Effector CD4-positive, alpha-beta T cell (primary cell): Measurements from ENCODE around the gene SLC16A2. TPM values are rescaled to one million over a fixed set of nuclear protein-coding genes. Genes with fewer than 3 reads are reported as not detected.

Experiments
- DNase-seq: peaks from one replicate; pipeline ENCODE4 v3.0.0-alpha.2; 2020
- total RNA-seq: gene quantifications from one replicate; lab custom pipeline; 2026; lab: John Stamatoyannopoulos, UW

Gene SLC16A2
- total RNA-seq: not detected

- no peak for DNase-seq
Measured at GRCh38 chrX:74421036-74421739, at the start of gene SLC16A2. Gene SLC16A2 (plus strand): TSS chrX:74421493. CDS start chrX:74421638, 145 bp downstream.

GRCh38 chrX:74372272-74372671 lies 49.0 kb upstream of the SLC16A2 start:
- DNase-seq: no peak

DNA sequence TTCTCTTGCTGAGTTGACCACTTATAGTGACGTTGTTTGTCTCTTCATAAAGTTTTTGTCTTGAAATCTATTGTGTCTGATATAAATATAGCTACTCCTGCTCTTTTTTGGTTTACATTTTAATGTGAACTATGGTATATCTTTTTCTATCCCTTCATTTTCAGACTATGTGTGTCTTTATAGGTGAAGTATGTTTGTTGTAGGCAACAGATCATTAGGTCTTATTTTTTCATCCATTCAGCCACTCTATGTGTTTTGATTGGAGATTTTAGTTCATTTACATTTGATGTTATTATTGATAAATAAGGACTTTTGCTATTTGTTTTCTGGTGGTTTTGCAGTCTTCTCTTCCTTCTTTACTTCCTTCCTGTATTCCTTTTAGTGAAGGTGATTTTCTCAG lies 44.0 kb upstream of the SLC16A2 start:
- no peak for DNase-seq

DNA sequence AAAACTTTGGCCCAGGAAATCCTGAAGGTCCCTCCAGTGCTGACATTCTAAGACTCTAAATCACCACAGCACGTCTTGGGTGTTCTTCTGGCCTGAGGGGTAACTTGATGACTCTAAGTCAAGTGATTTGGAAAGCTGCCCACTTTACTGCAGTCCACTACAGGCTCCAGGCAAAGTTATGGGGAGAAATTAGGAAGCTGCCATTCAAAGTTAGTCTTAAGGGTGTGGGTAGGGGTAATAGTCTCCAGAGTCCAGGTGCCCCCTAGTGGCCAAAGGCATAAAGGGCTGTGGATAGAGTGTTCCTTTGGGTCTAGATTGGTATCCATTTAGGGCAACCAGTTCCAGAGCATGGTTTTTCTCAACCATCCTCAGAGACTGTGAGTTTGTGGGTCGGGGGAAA lies 38.7 kb upstream of the SLC16A2 start:
- peak; percentile 38 for DNase-seq

DNA sequence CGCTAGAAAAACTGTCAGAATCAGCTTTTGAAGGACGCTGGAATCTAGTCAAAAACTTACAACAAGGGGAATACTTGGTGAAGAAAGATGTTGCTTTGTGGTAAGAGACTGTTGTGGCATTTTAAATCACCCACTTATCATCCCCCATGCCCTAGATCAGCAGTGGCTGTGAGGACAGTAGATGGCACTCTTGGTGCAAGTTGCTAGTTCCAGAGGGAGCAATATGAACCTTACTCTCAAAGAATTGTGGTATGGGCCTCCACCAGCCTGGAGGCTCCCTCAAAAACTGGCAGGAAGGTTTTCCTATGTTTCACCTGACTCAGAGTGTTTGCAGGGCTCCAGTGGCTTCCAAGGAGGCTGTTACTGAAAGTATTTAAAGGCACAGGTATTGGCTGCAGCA lies 37.7 kb upstream of the SLC16A2 start:
- DNase-seq: no peak

GRCh38 chrX:74389016-74389722 lies 32.1 kb upstream of the SLC16A2 start:
- no peak for DNase-seq

GRCh38 chrX:74395556-74395955 lies 25.7 kb upstream of the SLC16A2 start:
- DNase-seq: no peak

DNA sequence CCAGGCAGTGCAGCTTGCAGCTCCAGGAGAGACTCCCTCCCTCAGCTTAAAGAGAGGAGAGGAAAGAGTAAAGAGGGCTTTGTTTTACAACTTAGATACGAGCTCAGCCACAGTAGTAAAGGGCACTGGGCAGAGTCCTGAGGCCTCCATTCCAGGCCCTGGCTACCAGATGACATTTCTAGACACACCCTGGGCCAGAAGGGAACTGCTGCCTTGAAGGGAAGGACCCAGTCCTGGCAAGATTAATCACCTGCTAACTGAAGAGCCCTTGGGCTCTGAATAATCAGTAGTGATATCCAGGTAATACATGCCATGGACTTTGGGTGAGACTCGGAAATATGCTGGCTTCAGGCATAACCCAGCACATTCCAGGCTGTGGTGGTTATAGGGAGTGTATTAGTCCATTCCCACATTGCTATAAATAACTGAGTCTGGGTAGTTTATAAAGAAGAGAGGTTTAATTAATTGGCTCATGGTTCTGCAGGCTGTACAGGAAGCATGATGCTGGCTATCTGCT lies 15.3 kb upstream of the SLC16A2 start:
- DNase-seq: no peak

GRCh38 chrX:74408304-74408703 lies 13.0 kb upstream of the SLC16A2 start:
- DNase-seq: no peak

DNA sequence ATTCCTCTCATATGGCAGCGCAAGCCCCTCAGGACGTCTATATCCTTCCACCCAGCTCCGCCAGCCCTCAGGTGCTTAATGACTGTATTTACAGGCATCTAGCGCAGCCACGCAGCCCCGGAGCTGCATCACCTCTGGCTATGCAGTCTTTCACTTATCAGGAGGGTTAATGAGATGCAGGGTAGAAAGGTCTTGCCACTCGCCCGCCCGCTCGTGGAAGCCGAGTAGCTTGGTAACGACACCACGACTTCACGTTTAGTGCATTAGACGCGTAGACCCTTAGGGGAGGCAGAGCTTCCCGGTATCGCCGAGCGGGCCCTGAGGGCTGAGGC lies 1.5 kb upstream of the SLC16A2 start:
- DNase-seq: no peak

GRCh38 chrX:74420196-74421035 lies 877 bp upstream of the SLC16A2 start:
- no peak for DNase-seq

- DNase-seq: no peak
Measured at GRCh38 chrX:74421740-74422352, 553 bp downstream of the SLC16A2 start.

DNA sequence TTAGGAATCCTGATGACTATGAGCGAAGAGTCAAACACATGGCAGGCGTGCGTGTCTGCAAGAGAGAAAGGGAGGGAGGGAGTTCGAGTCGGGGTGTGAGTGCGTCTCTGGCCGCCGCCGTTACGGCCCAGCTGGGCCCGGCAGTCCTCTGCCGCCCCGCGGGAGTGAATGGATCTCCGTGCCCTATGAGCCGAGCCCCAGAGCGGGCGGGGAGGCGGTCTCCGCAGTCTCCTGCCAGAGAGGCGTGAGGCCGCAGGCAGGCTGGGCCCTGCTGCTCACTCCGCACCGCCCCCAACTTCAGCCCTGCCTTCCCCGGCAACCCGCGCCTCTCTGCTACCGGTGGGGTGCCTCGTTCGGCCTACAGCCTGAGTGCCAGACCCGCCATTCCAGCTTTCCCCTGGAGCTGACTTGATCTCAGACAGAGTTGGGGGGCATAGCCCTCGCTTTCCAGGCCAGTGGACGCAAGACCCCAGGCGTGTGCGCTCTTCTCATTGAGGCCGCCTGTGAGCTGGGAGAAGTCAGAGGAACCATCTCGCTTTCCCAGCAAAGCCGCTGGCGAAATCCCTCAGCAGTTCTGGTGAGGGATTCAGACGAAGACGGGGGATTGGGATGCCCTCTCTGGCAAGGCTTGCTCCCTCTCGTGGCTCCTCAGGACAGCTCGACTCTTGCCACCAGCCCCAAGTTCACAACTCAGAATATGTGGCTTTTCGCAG lies 1.4 kb downstream of the SLC16A2 start:
- no peak for DNase-seq

GRCh38 chrX:74423289-74423998 lies 2.2 kb downstream of the SLC16A2 start:
- DNase-seq: no peak

- DNase-seq: no peak
Measured at GRCh38 chrX:74426071-74426470, 4.8 kb downstream of the SLC16A2 start.

DNA sequence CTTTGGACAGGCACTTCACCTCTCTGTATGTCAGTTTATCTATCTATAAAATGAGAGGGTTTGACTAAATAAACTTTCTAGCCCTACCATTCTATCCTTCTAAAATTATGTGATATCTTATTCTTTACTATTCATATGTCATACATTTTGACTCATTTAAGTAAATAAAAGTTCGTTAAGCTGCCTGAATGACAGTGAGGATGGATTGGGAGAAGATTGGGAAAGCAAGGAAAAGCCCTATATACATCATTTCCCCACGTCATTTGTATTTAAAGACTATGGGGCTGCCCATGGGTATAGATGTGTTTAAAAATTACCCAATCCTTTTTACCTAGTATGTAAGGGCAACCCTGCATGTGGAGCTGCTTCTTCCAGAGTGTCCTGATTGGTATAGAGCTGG lies 5.3 kb downstream of the SLC16A2 start:
- DNase-seq: no peak

DNA sequence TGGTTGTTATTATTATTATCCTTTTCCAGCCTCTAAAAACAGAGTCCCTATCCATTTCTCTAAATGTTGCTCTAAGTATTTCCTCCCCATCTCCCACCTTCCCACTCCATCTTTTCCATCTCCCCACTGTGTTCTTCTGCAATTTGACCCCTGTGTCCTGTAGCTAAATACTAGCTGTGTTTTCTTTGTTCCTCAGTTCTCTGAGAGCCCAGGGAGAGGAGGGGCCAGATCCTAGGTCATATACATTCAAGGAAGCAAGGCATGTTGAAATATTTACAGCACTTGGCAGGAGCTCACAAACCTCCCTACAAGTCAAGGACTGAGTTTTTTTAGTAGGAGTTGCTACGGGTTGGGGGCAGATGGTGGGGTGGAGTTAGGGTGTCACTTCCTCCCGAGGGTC lies 10.5 kb downstream of the SLC16A2 start:
- DNase-seq: no peak

DNA sequence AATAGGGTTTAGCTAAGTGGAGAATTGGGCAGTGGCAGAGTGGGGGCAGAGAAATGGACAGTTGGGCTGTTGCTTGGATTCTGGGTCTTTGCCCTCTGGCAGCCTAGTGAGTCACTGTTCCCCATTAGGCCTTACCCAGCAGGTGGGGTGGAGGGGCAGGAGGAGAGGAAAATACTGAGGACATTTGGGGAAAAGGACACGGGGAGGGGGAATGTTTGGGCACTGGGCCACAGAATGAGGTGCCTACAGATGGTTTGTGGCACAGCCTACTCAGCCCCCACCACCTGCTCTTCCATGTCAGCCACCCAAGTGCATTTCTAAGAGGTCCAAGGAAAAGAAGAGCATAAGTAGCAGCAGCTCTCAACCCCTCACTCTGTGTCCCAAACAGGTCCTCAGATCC lies 13.0 kb downstream of the SLC16A2 start:
- no peak for DNase-seq

GRCh38 chrX:74437530-74437929 lies 16.2 kb downstream of the SLC16A2 start:
- no peak for DNase-seq

DNA sequence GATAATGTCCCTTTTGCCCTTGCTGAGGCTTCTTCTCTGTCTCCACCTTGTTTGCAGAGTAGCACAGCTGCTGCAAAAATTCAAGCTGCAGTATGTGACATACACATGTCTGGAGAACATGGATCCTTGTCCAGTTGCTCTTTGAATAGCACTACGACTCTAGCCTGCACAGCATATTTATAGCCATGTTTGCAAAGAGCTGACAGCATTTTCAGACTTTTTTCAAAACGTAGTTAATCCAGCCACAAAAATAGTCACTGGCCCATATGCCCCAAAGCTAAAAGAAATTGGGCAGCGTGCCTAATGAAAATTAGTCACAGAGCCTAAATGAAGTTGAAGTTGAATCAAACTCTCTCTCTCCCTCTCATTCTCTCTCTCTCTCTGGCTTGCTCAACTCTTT lies 17.5 kb downstream of the SLC16A2 start:
- no peak for DNase-seq

DNA sequence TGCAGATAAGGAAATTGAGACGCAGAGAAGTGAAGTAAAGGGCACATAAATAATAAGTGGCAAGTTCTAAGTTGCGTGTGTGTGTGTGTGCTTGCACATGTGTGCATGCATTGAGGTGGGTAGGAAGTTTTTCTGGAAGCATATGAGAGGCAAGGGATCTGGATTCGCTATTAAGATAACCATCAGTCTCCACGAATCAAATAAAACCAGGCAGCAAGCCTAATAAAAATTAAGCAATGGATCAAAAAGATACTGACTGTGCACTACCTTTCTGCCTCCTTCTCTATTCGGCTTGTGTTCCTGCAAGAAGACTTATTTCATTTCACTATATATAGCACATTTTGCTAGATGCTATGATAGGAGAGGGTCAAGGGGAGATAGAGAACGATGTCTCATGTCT lies 23.8 kb downstream of the SLC16A2 start:
- DNase-seq: no peak

- no peak for DNase-seq
Measured at GRCh38 chrX:74446876-74447275, 25.6 kb downstream of the SLC16A2 start.
